ENCODE results near the gene PTPRZ1.
A peak's percentile ranks its signal among the peaks of the same experiment; 100 is the strongest.

PTPRZ1 gene

DNA sequence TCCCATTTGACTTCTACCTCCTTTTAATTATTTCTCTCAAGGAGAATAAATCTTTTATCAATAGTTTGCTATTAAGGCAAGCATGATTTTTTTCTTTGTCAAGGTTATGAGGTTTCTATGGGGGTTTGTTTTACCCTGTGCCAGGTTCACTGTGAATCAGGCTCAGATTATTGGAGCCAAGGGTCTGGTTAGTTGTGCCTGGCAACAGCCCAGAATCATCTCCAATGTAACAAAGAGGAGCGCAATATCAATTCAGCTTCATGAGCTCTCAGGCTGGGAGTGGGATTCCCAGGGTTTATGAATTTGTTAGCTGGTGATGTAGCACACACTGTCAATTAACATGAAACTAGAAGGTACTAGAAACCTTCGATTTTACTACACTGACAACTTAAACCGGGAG lies 197.9 kb downstream of the PTPRZ1 start:
- Histone ChIP-seq H2AFZ (ENCODE audit: low read length, unreplicated experiment) (no peak overlapping the region), H3K36me3 (ENCODE audit: insufficient read depth, low read length) (no peaks in the 10 kb centered on the region), H3K27me3 (ENCODE audit: insufficient read depth, low read length) (no peaks in the 10 kb centered on the region), H3K4me1 (ENCODE audit: control insufficient read depth, insufficient read depth, low read length, unreplicated experiment) (no peaks in the 10 kb centered on the region), H3K79me2 (ENCODE audit: control insufficient read depth, insufficient read depth, low read length, unreplicated experiment) (no peaks in the 10 kb centered on the region), H3K27ac (ENCODE audit: low read depth, low read length) (no peak overlapping the region), H3K4me3 (ENCODE audit: low read depth, low read length) (no peak overlapping the region)

DNA sequence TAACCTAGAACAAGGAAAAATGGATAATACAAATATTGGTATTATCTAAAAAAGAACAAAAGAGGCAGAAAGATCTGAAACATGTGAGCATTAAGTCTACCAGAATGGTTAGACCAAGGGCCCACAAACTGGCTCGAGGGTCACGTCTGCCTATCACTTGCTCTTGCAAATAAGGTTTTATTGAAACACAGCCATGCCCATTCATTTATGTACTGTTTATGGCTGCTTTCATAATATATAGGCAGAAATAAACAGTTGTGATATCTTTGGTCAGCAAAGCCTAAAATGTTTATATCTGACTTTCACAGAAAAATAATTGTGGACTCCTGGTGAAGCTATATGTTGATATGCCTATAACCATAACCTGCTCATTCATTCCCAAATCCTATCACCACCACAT lies 199.3 kb downstream of the PTPRZ1 start:
- no peak overlapping the region for H3K27ac ChIP-seq (ENCODE audit: low read depth, low read length)
- no peak overlapping the region for H3K4me3 ChIP-seq (ENCODE audit: low read depth, low read length)
- H3K27me3 ChIP-seq (ENCODE audit: insufficient read depth, low read length): no peaks in the 10 kb centered on the region
- no peaks in the 10 kb centered on the region for H3K36me3 ChIP-seq (ENCODE audit: insufficient read depth, low read length)
- no peak overlapping the region for H2AFZ ChIP-seq (ENCODE audit: low read length, unreplicated experiment)
- H3K79me2 ChIP-seq (ENCODE audit: control insufficient read depth, insufficient read depth, low read length, unreplicated experiment): no peaks in the 10 kb centered on the region
- H3K4me1 ChIP-seq (ENCODE audit: control insufficient read depth, insufficient read depth, low read length, unreplicated experiment): no peaks in the 10 kb centered on the region

DNA sequence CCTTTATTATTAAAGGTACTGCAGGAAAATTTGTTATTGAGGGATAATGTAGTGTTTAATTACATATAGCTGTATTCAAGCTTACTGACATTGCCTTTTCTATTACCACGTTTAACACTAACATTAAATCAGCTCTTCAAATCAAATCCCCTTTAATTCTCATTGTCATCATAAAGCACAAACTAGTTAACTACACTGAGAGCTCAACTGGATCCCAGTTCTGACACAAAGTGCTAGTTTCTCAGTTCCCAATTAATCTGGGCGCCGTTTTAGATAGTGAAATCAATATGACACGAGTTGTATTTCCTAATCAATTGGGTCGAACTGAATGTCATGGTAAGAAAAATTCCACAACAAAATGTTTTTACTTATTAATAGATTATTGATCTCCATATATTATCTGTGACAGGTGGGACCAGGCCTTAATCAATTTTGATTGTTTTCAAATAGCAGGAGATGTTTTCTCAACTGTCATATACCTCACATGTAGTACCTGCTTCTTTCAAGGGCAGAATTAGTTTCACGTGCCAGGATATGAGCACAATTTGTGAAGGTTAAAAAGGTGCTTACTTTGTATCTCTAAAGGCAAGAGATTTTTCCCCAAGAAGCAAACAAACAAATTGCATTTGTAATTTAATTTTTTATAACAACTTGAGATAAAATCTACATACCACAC lies 200.1 kb downstream of the PTPRZ1 start:
- Histone ChIP-seq H3K79me2 (ENCODE audit: control insufficient read depth, insufficient read depth, low read length, unreplicated experiment) (no peaks in the 10 kb centered on the region), H2AFZ (ENCODE audit: low read length, unreplicated experiment) (no peak overlapping the region), H3K4me3 (ENCODE audit: low read depth, low read length) (no peak overlapping the region), H3K27ac (ENCODE audit: low read depth, low read length) (no peak overlapping the region), H3K4me1 (ENCODE audit: control insufficient read depth, insufficient read depth, low read length, unreplicated experiment) (no peaks in the 10 kb centered on the region), H3K36me3 (ENCODE audit: insufficient read depth, low read length) (no peaks in the 10 kb centered on the region), H3K27me3 (ENCODE audit: insufficient read depth, low read length) (no peaks in the 10 kb centered on the region)

DNA sequence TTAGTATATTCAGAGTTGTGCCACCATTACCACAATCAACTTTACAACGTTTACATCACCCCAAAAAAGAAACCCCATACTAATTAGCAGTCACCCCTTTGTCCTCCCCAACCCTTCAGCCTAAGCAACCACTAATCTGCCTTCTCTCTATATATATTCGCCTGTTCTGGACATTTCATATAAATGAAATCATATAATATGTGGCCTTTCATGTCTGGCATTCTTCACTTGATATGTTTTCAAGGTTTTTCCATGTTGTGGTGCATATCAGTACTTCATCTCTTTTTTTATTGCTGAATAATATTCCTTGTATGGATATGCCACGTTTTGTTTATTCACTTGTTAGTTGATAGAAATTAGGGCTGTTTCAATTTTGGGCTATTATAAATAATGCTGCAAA lies 200.7 kb downstream of the PTPRZ1 start:
- H3K4me3 ChIP-seq (ENCODE audit: low read depth, low read length): no peak overlapping the region
- H3K36me3 ChIP-seq (ENCODE audit: insufficient read depth, low read length): no peaks in the 10 kb centered on the region
- H3K4me1 ChIP-seq (ENCODE audit: control insufficient read depth, insufficient read depth, low read length, unreplicated experiment): no peaks in the 10 kb centered on the region
- H2AFZ ChIP-seq (ENCODE audit: low read length, unreplicated experiment): no peak overlapping the region
- H3K79me2 ChIP-seq (ENCODE audit: control insufficient read depth, insufficient read depth, low read length, unreplicated experiment): no peaks in the 10 kb centered on the region
- no peak overlapping the region for H3K27ac ChIP-seq (ENCODE audit: low read depth, low read length)
- no peaks in the 10 kb centered on the region for H3K27me3 ChIP-seq (ENCODE audit: insufficient read depth, low read length)

DNA sequence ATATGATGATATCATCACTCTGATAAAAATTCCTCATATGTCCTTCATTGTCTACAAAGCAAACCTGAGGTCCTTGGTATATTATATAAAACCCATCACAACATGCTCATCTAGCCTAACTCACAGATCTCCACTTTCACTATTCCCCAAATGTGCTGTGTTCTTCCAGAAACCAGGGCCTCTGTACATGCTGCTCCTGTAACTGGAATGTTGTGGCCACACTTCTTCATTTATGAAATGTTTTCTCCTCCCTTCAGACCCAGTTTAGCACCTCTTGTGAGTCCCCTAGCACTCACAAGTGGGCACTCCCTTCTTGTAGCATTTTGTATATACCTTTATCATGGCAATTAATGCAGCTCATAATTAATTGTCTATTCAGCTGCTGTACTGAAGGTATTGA lies 209.2 kb downstream of the PTPRZ1 start:
- Histone ChIP-seq H3K4me1 (ENCODE audit: control insufficient read depth, insufficient read depth, low read length, unreplicated experiment) (no peaks in the 10 kb centered on the region), H3K27ac (ENCODE audit: low read depth, low read length) (no peak overlapping the region), H3K36me3 (ENCODE audit: insufficient read depth, low read length) (no peaks in the 10 kb centered on the region), H2AFZ (ENCODE audit: low read length, unreplicated experiment) (no peak overlapping the region), H3K4me3 (ENCODE audit: low read depth, low read length) (no peak overlapping the region), H3K27me3 (ENCODE audit: insufficient read depth, low read length) (no peaks in the 10 kb centered on the region), H3K79me2 (ENCODE audit: control insufficient read depth, insufficient read depth, low read length, unreplicated experiment) (no peaks in the 10 kb centered on the region)

DNA sequence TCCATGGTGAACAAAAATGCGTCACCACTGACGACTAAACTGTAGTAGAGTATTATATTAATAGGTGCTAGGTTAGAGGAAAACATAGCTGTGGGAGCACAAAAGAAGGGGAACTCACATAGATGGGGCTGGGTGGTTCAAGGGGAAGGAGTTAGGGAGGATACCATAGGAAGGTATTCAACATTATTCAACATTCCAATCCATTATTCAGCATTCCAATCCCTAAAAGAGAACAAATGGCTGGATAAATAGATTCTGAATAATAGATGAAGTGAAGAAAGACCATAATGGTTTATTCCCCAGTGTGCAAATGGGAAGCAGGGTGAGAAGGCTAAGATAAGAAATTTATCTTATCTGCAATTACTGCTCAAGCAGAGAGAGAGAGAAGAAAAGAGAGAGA lies 209.7 kb downstream of the PTPRZ1 start:
- no peaks in the 10 kb centered on the region for H3K27me3 ChIP-seq (ENCODE audit: insufficient read depth, low read length)
- H3K79me2 ChIP-seq (ENCODE audit: control insufficient read depth, insufficient read depth, low read length, unreplicated experiment): no peaks in the 10 kb centered on the region
- no peaks in the 10 kb centered on the region for H3K36me3 ChIP-seq (ENCODE audit: insufficient read depth, low read length)
- H3K4me3 ChIP-seq (ENCODE audit: low read depth, low read length): no peak overlapping the region
- H3K4me1 ChIP-seq (ENCODE audit: control insufficient read depth, insufficient read depth, low read length, unreplicated experiment): no peaks in the 10 kb centered on the region
- H3K27ac ChIP-seq (ENCODE audit: low read depth, low read length): no peak overlapping the region
- no peak overlapping the region for H2AFZ ChIP-seq (ENCODE audit: low read length, unreplicated experiment)

DNA sequence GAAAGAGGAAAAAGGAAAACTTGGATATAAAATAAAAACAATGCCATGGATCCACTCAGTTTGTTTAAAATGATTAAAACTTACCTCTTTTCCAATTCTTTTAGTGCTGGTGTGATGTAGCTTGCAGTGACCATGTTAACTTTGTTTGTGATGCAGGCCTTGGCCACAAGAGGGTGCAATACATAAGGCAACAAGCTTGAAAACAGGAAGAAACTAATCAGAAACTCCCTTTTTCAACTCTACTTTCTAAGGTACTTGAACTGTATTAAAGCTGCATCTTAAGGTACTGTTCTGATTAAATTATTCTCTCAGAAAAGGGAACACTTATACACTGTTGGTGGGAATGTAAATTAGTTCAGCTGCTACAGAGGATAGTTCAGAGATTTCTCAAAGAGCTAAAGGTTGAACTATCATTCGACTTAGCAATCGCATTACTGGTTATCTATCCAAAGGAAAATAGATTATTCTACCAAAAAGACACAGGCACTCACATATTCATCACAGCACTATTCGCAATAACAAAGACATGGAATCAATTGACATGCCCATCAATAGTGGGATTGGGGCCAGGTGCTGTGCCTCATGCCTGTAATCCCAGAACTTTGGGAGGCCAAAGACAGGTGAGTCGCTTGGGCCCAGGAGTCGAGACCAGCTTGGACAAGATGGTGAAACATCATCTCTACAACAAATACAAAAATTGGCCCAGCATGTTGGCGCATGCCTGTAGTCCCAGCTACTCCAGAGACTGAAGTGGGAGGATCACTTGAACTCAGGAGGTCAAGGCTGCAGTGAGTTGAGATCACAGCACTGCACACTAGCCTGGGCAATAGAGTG lies 220.2 kb downstream of the PTPRZ1 start:
- H3K4me1 ChIP-seq (ENCODE audit: control insufficient read depth, insufficient read depth, low read length, unreplicated experiment): no peaks in the 10 kb centered on the region
- H2AFZ ChIP-seq (ENCODE audit: low read length, unreplicated experiment): peak overlapping the region; percentile 75
- no peaks in the 10 kb centered on the region for H3K79me2 ChIP-seq (ENCODE audit: control insufficient read depth, insufficient read depth, low read length, unreplicated experiment)
- no peaks in the 10 kb centered on the region for H3K27me3 ChIP-seq (ENCODE audit: insufficient read depth, low read length)
- no peak overlapping the region for H3K27ac ChIP-seq (ENCODE audit: low read depth, low read length)
- H3K36me3 ChIP-seq (ENCODE audit: insufficient read depth, low read length): 0 out of 2 replicates have a peak, but pooled peaks cover under 1% of the 10 kb centered on the region
- no peak overlapping the region for H3K4me3 ChIP-seq (ENCODE audit: low read depth, low read length)

DNA sequence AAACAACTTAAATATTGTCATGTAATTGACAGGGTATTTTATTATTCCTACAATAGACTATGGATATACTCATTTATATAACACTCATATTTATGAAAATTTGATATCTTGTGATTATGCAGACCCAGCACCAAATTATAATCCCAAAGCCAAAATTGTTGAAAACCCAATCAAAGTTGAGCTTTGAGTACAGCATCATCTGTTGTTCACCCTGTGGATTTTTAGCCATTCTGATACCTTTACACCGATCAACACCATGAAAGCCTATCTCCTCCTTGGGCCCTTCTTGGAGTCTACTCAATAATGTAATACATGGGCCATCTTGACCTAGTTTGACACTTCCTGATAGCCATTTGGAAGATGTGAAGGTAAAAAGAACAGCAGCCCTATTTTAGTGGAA lies 221.6 kb downstream of the PTPRZ1 start:
- no peak overlapping the region for H2AFZ ChIP-seq (ENCODE audit: low read length, unreplicated experiment)
- no peak overlapping the region for H3K4me3 ChIP-seq (ENCODE audit: low read depth, low read length)
- no peaks in the 10 kb centered on the region for H3K27me3 ChIP-seq (ENCODE audit: insufficient read depth, low read length)
- H3K27ac ChIP-seq (ENCODE audit: low read depth, low read length): no peak overlapping the region
- H3K36me3 ChIP-seq (ENCODE audit: insufficient read depth, low read length): peaks cover 4% of the 10 kb centered on the region; the same call in 1 of the 2 replicates
- H3K79me2 ChIP-seq (ENCODE audit: control insufficient read depth, insufficient read depth, low read length, unreplicated experiment): no peaks in the 10 kb centered on the region
- H3K4me1 ChIP-seq (ENCODE audit: control insufficient read depth, insufficient read depth, low read length, unreplicated experiment): no peaks in the 10 kb centered on the region

DNA sequence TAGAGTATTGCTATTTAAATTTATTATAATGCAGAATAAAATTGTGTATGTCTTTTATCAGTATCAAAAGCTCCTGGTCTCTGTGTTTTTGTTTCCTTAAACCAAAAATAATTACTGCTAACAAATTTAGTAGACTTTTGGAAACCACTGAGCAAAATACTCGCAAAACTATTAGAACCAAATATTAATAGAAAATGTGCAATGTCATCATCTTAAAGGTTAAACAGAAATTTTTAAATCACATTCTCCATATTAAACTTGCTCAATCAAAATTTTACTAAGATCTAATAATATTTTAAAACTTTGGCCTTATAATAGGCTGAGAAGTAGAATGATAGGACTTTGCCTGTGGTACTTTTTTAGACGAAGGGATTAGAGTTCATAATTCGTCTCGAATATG lies 222.7 kb downstream of the PTPRZ1 start:
- no peak overlapping the region for H3K27ac ChIP-seq (ENCODE audit: low read depth, low read length)
- no peaks in the 10 kb centered on the region for H3K4me1 ChIP-seq (ENCODE audit: control insufficient read depth, insufficient read depth, low read length, unreplicated experiment)
- no peak overlapping the region for H2AFZ ChIP-seq (ENCODE audit: low read length, unreplicated experiment)
- peaks cover 4% of the 10 kb centered on the region; the same call in 1 of the 2 replicates for H3K36me3 ChIP-seq (ENCODE audit: insufficient read depth, low read length)
- H3K27me3 ChIP-seq (ENCODE audit: insufficient read depth, low read length): no peaks in the 10 kb centered on the region
- no peaks in the 10 kb centered on the region for H3K79me2 ChIP-seq (ENCODE audit: control insufficient read depth, insufficient read depth, low read length, unreplicated experiment)
- H3K4me3 ChIP-seq (ENCODE audit: low read depth, low read length): no peak overlapping the region

DNA sequence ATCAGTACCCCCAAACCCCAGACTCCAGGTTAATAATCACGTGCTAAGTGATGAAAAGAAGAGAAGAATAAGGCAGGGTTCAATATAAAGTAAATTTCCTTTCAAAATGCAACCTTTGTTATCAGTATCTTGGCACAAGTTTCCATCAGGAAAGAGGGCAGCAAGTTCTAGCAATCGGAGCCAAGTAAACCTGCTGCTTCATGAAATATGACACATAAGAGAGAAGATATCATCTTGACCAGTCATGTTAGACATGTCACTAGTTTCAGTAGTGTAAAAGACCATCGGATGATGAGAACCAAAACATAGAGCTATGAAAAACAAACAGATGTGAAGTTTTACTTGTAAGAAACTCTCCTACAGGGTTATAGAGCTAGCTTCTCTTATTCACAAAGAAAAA lies 227.1 kb downstream of the PTPRZ1 start:
- H3K79me2 ChIP-seq (ENCODE audit: control insufficient read depth, insufficient read depth, low read length, unreplicated experiment): no peaks in the 10 kb centered on the region

DNA sequence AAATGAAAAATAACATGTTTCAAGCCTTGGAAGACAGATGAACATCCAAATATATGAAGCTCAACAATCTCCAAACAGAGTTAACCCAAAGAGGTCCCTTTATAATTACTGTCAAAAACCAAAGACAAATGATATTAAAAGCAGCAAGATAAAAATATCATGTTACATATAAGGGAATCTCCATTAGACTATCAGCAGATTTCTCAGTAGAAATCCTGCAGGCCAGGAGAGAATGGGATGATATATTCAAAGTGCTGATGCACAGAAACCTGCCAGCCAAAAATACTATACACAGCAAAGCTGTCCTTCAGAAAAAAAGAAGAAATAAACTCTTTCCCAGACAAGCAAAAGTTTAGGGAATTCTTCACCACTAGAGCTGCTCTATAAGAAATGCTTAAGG lies 230.1 kb downstream of the PTPRZ1 start:
- Histone ChIP-seq H2AFZ (ENCODE audit: low read length, unreplicated experiment) (no peak overlapping the region), H3K4me1 (ENCODE audit: control insufficient read depth, insufficient read depth, low read length, unreplicated experiment) (no peaks in the 10 kb centered on the region), H3K27me3 (ENCODE audit: insufficient read depth, low read length) (no peaks in the 10 kb centered on the region), H3K79me2 (ENCODE audit: control insufficient read depth, insufficient read depth, low read length, unreplicated experiment) (no peaks in the 10 kb centered on the region), H3K4me3 (ENCODE audit: low read depth, low read length) (no peak overlapping the region), H3K36me3 (ENCODE audit: insufficient read depth, low read length) (peaks cover 16% of the 10 kb centered on the region; the same call in 1 of the 2 replicates), H3K27ac (ENCODE audit: low read depth, low read length) (no peak overlapping the region)

More for the DNA sequence above, 227.1 kb downstream of the PTPRZ1 start:
- Histone ChIP-seq H3K27me3 (ENCODE audit: insufficient read depth, low read length) (no peaks in the 10 kb centered on the region), H3K27ac (ENCODE audit: low read depth, low read length) (no peak overlapping the region), H3K36me3 (ENCODE audit: insufficient read depth, low read length) (peaks cover 16% of the 10 kb centered on the region; the same call in 1 of the 2 replicates), H3K4me1 (ENCODE audit: control insufficient read depth, insufficient read depth, low read length, unreplicated experiment) (no peaks in the 10 kb centered on the region), H3K4me3 (ENCODE audit: low read depth, low read length) (no peak overlapping the region), H2AFZ (ENCODE audit: low read length, unreplicated experiment) (no peak overlapping the region)
